GM10847 (cell line): ENCODE data around the gene BCL7C.

Experiments used
- POLR2A ChIP-seq: IDR thresholded peaks from 2 replicates; pipeline ENCODE4 v1.6.1; 2011; ENCODE audit not compliant: insufficient read length; ENCODE audit errors: extremely low read depth

The BCL7C gene

GRCh38 chr16:30888856-30889499 is 4.9 kb downstream of the BCL7C start:
- no peak for TF ChIP-seq POLR2A

DNA sequence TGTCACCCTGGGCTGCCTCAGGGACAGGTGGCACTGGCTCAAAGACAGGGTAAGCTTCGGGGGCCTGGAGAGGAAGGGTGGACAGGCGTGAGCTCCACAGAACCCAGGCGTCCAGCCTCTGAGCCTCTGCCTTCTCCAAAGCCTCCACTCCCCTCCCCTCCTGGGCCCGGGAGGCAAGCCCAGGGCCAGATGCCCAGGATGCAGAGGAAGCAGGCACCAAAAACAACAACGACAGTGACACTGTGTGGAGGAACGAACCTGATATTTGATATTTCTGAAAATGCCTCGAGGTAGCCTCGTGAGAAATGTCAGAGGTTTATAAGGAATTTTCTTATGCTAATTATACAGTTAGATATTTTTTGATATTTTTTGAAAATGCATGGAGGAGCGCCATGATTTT is 6.0 kb downstream of the BCL7C start:
- TF ChIP-seq POLR2A: no peak

DNA sequence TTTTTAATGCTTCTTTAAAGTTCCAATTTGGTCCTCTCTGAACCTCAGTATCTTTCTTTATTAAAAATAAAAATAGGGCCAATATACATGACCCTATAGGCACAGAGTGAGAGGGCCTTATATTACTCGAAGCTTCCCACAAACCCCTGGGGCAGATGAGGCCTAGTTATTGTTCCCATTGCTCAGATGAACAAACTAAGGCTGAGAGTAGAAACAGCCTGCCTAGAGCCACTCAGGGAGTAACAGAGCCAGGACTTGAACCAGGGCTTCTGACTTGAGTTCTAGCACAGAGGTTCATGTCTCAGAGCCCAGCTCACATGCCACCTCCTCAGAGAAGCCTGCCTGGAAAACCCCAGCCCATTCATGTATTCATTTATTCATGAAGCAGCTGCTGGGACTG is 7.7 kb downstream of the BCL7C start:
- no peak for TF ChIP-seq POLR2A

DNA sequence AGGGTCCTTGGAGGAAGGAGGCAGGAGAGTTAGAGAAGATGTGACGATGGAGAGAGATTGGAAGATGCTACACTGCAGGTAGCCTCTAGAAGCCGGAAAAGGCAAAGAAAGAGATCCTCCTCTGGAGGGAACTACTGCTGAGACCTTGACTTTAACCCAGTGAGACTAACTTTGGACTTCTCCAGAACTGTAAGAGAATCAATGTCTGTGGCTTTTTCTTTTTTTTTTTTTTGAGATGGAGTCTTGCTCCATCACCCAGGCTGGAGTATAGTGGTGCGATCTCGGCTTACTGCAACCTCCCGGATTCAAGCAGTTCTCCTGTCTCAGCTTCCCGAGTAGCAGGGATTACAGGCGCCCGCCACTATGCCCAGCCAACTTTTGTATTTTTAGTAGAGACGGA is 8.7 kb downstream of the BCL7C start:
- TF ChIP-seq POLR2A: no peak

DNA sequence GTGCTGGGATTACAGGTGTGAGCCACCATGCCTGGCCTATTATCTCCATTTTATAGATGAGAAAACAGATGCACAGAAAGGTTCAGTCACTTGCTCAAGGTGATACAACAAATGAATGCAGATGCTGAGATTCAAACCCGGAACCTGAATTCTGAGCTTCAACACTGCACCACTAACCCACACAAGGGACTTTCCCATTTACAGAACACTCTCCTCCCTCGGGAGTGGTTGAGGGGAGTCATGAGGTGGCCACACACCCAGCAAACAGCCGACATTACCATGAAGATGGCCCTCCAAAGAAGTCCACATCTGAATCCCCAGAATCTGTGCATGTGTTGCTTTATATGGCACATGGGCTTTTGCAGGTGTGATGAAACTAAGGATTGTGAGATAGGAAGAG is 9.1 kb downstream of the BCL7C start:
- no peak for TF ChIP-seq POLR2A

DNA sequence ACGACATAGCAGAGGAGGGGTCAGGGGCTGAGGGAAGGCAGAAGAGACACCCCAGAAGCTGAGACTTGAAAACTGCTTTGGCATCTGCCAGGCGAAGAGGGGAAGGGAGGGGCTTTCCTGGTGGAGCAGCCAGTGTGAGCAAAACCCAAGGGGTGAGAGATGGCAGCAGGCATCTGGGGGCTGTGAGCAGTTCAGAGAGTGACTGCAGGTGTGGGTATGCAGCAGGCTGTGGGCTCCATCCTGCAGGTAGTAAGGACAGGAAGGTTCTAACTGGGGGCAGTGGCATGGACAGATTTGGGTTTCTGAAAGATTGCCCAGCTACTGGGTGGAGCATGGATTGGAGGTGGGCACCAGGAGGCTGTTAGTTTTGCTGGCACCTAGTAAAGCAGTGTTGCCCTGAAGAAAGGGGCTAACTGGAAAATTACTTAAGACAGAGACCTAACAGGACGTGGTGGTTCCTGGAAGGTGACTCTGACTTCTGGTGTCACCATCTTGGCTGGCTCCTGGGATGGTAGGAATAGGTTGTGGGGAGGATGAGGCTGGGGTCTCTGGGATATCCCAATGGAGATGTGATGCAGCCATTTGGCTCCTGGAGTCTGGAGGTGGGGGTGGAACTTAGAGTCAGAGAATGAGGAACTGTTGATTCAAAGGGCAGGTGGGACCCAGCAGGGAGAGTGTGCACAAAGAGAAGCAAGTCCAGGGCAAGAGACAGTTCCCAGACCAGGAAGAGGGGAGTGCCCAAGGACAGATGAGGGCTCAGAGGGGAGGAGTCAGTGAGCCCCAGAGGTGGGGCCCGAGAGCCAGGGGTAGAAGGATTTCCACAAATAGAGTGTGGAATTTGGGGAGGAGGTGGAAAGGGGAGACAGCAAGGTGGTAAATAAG is 11.2 kb downstream of the BCL7C start:
- TF ChIP-seq POLR2A: no peak

DNA sequence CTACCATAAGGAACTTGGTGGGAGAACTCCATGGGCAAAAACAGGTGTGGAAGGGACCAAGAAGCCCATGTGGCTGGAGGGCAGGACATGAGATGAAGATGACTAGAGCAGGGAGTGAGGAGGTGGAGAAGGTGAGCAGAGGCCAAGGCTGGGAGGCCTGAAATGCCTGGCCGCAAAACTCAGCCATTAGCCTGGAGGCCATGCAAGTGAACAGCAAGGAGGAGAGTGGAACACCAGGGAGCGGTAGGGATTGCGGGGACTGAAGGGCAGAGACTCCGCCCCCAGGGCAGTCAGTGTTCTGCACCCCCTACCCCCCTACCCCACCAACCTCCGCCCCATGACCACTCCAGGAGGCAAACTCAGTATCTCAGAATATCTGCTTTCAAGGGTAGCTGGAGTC is 17.0 kb downstream of the BCL7C start:
- no peak for TF ChIP-seq POLR2A

- TF ChIP-seq POLR2A: no peak
These were observed 17.7 kb downstream of the BCL7C start for GRCh38 chr16:30875871-30876801.

- TF ChIP-seq POLR2A: peak; percentile 96
These were observed 18.8 kb downstream of the BCL7C start for GRCh38 chr16:30874821-30875717.

DNA sequence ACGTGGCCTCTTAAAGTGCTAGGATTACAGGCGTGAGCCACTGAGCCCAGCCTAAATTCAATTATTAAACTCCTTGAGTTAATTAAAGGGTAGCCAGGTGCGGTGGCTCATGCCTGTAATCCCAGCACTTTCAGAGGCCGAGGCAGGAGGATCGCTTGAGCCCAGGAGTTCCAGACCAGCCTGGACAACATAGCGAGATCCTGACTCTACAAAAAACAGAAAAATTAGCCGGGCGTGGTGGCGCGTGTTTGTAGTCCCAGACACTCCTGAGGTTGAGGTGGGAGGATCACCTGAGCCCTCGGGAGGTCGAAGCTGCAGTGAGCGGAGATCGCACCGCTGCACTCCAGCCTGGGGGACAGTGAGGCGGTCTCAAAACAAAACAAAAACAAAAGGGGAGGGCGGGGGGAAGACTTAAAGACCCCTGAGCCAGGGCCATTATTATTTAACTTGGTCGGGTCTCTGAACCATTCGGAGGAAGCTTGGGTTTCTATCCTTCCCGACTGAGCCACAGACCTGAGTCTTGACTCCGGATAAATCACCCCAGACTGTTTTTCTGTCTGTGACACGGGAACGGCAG is 19.5 kb downstream of the BCL7C start:
- TF ChIP-seq POLR2A: no peak

- no peak for TF ChIP-seq POLR2A
These were observed 23.0 kb downstream of the BCL7C start for GRCh38 chr16:30870904-30871303.

GRCh38 chr16:30867747-30868146 is 26.1 kb downstream of the BCL7C start:
- TF ChIP-seq POLR2A: no peak

GRCh38 chr16:30866031-30866430 is 27.8 kb downstream of the BCL7C start:
- no peak for TF ChIP-seq POLR2A

GRCh38 chr16:30858829-30859423 is 35.0 kb downstream of the BCL7C start:
- no peak for TF ChIP-seq POLR2A

GRCh38 chr16:30858111-30858495 is 35.8 kb downstream of the BCL7C start:
- TF ChIP-seq POLR2A: no peak
